NB4 (cell line): ENCODE data around the gene CDHR2.

Experiments
- POLR2A ChIP-seq: IDR thresholded peaks from 2 replicates; pipeline ENCODE4 v1.6.1; 2011; ENCODE audit warnings: mild to moderate bottlenecking; ENCODE audit not compliant: insufficient read length; ENCODE audit errors: extremely low read depth
- TF ChIP-seq, protein P1 (sequence below): IDR thresholded peaks from one replicate; pipeline ENCODE4 v1.5.1; 2012; ENCODE audit warnings: low read depth, low read length
- TF ChIP-seq, protein P2 (sequence below): IDR thresholded peaks from 2 replicates; pipeline ENCODE4 v1.6.1; 2011; ENCODE audit warnings: low read depth, low read length

DNA sequence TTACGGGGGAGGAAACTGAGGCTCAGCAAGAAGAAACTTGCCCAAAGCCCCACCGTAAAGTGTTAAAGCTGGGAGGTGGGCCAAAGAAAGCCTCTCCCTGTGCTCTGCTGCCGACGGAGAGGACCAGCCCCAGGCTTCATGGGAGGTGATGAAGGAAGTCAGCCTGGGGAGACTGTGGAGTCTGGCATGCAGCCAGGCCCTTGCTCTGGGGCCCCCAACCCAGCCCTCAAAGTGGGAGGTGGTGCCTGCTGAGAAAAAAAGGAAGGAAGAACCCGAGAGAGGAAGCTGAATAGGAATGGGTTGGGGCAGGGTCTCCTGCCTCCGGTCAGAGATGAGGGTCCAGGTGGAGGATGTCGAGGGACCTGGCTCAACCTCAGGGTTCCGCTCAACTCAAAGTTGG is 15.8 kb upstream of the CDHR2 start:
- TF ChIP-seq, protein P1, sequence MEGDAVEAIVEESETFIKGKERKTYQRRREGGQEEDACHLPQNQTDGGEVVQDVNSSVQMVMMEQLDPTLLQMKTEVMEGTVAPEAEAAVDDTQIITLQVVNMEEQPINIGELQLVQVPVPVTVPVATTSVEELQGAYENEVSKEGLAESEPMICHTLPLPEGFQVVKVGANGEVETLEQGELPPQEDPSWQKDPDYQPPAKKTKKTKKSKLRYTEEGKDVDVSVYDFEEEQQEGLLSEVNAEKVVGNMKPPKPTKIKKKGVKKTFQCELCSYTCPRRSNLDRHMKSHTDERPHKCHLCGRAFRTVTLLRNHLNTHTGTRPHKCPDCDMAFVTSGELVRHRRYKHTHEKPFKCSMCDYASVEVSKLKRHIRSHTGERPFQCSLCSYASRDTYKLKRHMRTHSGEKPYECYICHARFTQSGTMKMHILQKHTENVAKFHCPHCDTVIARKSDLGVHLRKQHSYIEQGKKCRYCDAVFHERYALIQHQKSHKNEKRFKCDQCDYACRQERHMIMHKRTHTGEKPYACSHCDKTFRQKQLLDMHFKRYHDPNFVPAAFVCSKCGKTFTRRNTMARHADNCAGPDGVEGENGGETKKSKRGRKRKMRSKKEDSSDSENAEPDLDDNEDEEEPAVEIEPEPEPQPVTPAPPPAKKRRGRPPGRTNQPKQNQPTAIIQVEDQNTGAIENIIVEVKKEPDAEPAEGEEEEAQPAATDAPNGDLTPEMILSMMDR: no peak
- TF ChIP-seq POLR2A: no peak
- TF ChIP-seq, protein P2, sequence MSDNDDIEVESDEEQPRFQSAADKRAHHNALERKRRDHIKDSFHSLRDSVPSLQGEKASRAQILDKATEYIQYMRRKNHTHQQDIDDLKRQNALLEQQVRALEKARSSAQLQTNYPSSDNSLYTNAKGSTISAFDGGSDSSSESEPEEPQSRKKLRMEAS: no peak
